Keratinocyte (primary cell): ENCODE measurements around the gene CACNA1C.

ENCODE experiments used
- CTCF ChIP-seq, 3 experiments: IDR thresholded peaks in 1 of 3; conservative IDR thresholded peaks in 1 of 3; optimal IDR thresholded peaks in 1 of 3; 2 replicates in 2 of 3; 3 replicates in 1 of 3; pipeline versions ENCODE3 to v1.5.1; 2011; ENCODE audit warnings: low read length in 3 of 3, mild to moderate bottlenecking in 3 of 3, moderate library complexity in 2 of 3, control low read depth in 1 of 3, inconsistent platforms in 1 of 3; ENCODE audit not compliant: insufficient read depth in 2 of 3; ENCODE audit errors: extremely low read depth in 1 of 3
- EZH2 ChIP-seq: IDR thresholded peaks from one replicate; pipeline ENCODE4 v1.6.1; 2012; ENCODE audit warnings: inconsistent platforms, mild to moderate bottlenecking, low read length, moderate library complexity

- no peak for TF ChIP-seq CTCF (optimal IDR thresholded peaks at IDR 0.05 in 1 of 3, IDR thresholded peaks at IDR 0.05 in 1 of 3, conservative IDR thresholded peaks at IDR 0.05 in 1 of 3; ENCODE audit: extremely low read depth in 1 of 3, insufficient read depth in 2 of 3, low read length in 3 of 3)
- no peak for TF ChIP-seq EZH2
Measured at GRCh38 chr12:2238111-2238510, 185.3 kb downstream of the CACNA1C start.
